Kidney (tissue), 14 donors: ENCODE measurements around the gene RPTOR. TPM values are rescaled to one million over a fixed set of nuclear protein-coding genes. Genes with fewer than 3 reads are reported as not detected.
A peak's percentile ranks its signal among the peaks of the same experiment; 100 is the strongest.

Source experiments
- DNase-seq, 5 donors: peaks; one replicate each; pipeline ENCODE4 v3.0.0-alpha.2; 2013 to 2020
- FAIRE-seq: peaks from 2 replicates; lab custom pipeline; 2012; peaks lifted over from hg19 to GRCh38; lab: Jason Lieb, UNC
- H3K27ac ChIP-seq, 2 donors: one replicate each; pipeline ENCODE4 v1.7.0; 2013; ENCODE audit warnings: low read depth in 2 of 2, low read length in 2 of 2, inconsistent platforms in 1 of 2
- H3K27me3 ChIP-seq: one replicate; pipeline ENCODE4 v1.7.1; 2013; ENCODE audit warnings: low read length, inconsistent platforms; ENCODE audit not compliant: control insufficient read depth, insufficient read depth
- H3K36me3 ChIP-seq, 3 donors: one replicate each; pipeline versions ENCODE4 v1.7.0 to v1.7.1; 2013; ENCODE audit warnings: low read length in 3 of 3, control low read depth in 1 of 3, inconsistent platforms in 1 of 3; ENCODE audit not compliant: insufficient read depth in 3 of 3, control insufficient read depth in 2 of 3
- H3K4me1 ChIP-seq, 3 donors: one replicate each; pipeline versions ENCODE4 v1.7.0 to v1.7.1; 2013; ENCODE audit warnings: low read length in 3 of 3, inconsistent platforms in 1 of 3, low read depth in 1 of 3; ENCODE audit not compliant: control insufficient read depth in 2 of 3, insufficient read depth in 2 of 3
- H3K4me3 ChIP-seq, 3 donors: one replicate each; pipeline versions ENCODE4 v1.7.0 to v1.8.1; 2013; ENCODE audit warnings: low read length in 3 of 3, control low read depth in 1 of 3, inconsistent platforms in 1 of 3
- H3K9ac ChIP-seq, 3 donors: one replicate each; pipeline versions ENCODE4 v1.7.0 to v1.7.1; 2013; ENCODE audit warnings: low read length in 3 of 3, control low read depth in 1 of 3, inconsistent platforms in 1 of 3
- H3K9me3 ChIP-seq, 3 donors: one replicate each; pipeline versions ENCODE4 v1.7.0 to v1.7.1; 2013; ENCODE audit warnings: low read length in 3 of 3, control low read depth in 1 of 3, inconsistent platforms in 1 of 3; ENCODE audit not compliant: control insufficient read depth in 2 of 3, insufficient read depth in 1 of 3
- intact Hi-C: fragments of 100-400 bp; cut with DNase I; formaldehyde crosslinking; loops from one replicate; pipeline ENCODE4 v1.11.1; 2022
- polyA plus RNA-seq: library from polyadenylated mRNA; stranded (reverse); fragments of 350-450 nt; fragmentation: Illumina TruSeq; extraction: RNeasy Lipid Tissue Mini Kit (QIAGEN cat#74804); gene quantifications from one replicate; pipeline ENCODE4 v1.2.3, GENCODE V29; 2014; ENCODE audit warnings: low read depth, low replicate concordance; ENCODE audit not compliant: insufficient read depth
- total RNA-seq: library from RNA; stranded (reverse); fragmentation: NEBNext Ultra II Directional; extraction: Animal tissue kit (Norgen Biotek cat#: 25700); gene quantifications from one replicate; pipeline ENCODE4 v1.2.1, GENCODE V29; 2021
- TF ChIP-seq, protein P1 (sequence below): IDR thresholded peaks from 3 replicates; pipeline ENCODE4 v1.5.1; 2012; ENCODE audit warnings: mild to moderate bottlenecking, moderate library complexity, borderline replicate concordance; ENCODE audit not compliant: insufficient read depth; ENCODE audit errors: extremely low read depth
- donor health status: control.
- donor health status: control.
- donor health status: control.
- donor health status: control.
- donor health status: control.
- donor health status: DM: yes; HTN: yes; CAD: no.
- donor health status: Normal renal cell carcinoma (clear cell type).

The RPTOR gene
- total and polyA plus RNA-seq, 2 donors from 2014 or later = 5.5 to 37.6 TPM

DNA sequence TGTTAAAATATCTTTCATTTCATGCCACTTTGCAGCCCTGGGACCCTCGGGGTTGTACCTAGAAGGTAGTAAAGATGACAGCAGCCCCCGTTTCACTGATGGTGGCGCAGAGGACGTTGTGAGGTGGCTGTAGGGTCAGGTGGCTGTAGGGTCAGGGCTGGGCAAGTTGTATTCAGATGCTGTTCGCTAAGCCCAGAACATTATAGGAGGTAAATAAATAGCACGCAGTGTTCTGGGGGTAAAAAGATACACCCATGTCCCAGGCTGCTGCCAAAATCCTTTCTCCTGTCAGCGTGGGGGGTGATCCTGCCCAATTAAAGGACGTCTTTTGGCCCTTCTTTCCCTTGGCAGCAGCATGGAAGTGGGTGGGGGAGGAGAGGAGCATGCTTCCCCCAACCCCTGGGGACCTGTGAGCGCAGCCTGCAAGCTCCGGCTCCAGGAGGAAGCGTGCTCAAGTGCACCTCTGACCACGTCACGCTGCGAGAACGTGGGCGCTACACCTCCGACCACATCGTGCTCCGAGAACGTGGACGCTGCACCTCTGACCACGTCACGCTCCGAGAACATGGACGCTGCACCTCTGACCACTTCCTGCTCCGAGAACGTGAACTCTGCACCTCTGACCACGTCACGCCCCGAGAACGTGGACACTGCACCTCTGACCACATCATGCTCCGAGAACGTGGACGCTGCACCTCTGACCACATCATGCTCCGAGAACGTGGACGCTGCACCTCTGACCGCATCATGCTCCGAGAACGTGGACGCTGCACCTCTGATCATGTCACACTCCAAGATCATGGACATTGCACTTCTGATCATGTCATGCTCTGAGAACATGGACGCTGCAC, 182.1 kb downstream of the RPTOR start:
- Histone ChIP-seq H3K9ac (no peak overlapping the region), H3K4me1 (peaks cover 0 to 4% (median 0%) of the 10 kb centered on the region in 3 donors), H3K27ac (peak overlapping the region; percentile 57 to 63), H3K27me3 (no peaks in the 10 kb centered on the region), H3K9me3 (no peaks in the 10 kb centered on the region), H3K36me3 (no peaks in the 10 kb centered on the region), H3K4me3 (no peak overlapping the region)
- FAIRE-seq (no peak), DNase-seq (no peak)
- intact Hi-C loops = no loop called here
- TF ChIP-seq, protein P1, sequence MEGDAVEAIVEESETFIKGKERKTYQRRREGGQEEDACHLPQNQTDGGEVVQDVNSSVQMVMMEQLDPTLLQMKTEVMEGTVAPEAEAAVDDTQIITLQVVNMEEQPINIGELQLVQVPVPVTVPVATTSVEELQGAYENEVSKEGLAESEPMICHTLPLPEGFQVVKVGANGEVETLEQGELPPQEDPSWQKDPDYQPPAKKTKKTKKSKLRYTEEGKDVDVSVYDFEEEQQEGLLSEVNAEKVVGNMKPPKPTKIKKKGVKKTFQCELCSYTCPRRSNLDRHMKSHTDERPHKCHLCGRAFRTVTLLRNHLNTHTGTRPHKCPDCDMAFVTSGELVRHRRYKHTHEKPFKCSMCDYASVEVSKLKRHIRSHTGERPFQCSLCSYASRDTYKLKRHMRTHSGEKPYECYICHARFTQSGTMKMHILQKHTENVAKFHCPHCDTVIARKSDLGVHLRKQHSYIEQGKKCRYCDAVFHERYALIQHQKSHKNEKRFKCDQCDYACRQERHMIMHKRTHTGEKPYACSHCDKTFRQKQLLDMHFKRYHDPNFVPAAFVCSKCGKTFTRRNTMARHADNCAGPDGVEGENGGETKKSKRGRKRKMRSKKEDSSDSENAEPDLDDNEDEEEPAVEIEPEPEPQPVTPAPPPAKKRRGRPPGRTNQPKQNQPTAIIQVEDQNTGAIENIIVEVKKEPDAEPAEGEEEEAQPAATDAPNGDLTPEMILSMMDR = no peak

GRCh38 chr17:80727409-80727755, 182.7 kb downstream of the RPTOR start:
- no peak for DNase-seq
- Histone ChIP-seq H3K27ac (peak overlapping the region in 1 of 2 donors; percentile 57), H3K9me3 (no peaks in the 10 kb centered on the region), H3K4me3 (no peak overlapping the region), H3K9ac (no peak overlapping the region), H3K4me1 (peaks cover 0 to 4% (median 0%) of the 10 kb centered on the region in 3 donors), H3K36me3 (no peaks in the 10 kb centered on the region), H3K27me3 (no peaks in the 10 kb centered on the region)
- TF ChIP-seq, protein P1 = no peak
- intact Hi-C loops = no loop called here
- FAIRE-seq = no peak

DNA sequence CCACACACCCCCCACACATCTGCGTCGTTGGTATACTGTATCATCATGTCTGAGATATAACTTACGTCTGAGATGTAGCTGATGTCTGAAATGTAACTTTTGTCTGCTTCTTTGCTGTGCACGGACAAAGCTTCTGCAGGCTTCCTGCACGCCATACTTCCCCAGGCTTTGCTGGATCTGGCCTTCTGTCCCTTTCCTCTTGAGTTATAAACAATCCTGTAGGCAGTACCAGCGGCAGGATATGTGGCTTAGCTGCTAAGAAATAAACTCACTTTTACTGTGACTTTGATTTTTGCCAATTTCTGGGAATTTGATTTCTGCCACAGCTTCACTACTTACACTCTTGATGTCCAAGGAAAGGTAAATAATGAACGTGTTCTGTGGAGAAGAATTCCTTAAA, 184.4 kb downstream of the RPTOR start:
- Histone ChIP-seq H3K27me3 (no peaks in the 10 kb centered on the region), H3K27ac (no peak overlapping the region), H3K36me3 (no peaks in the 10 kb centered on the region), H3K9me3 (no peaks in the 10 kb centered on the region), H3K4me3 (no peak overlapping the region), H3K4me1 (peaks cover 0 to 4% (median 0%) of the 10 kb centered on the region in 3 donors), H3K9ac (no peak overlapping the region)
- DNase-seq (no peak), FAIRE-seq (no peak)
- TF ChIP-seq, protein P1 = no peak
- intact Hi-C loops = no loop called here
